ENCODE results near the gene FPR2. TPM values are rescaled to one million over a fixed set of nuclear protein-coding genes. Genes with fewer than 3 reads are reported as not detected.
"Not testable (repeated sequence)": the region's sequence is repeated elsewhere in the genome, so short reads cannot be mapped to it uniquely, and the experiment has no call there.

FPR2 gene
- total RNA-seq, 1 donor from 2014 or later: not detected

GRCh38 chr19:51806571-51806970 lies 45.6 kb downstream of the FPR2 start:
- peaks cover 65% of the 10 kb centered on the region for H3K9me3 Mint-ChIP-seq
- H3K27ac Mint-ChIP-seq; H3K27me3 Mint-ChIP-seq (ENCODE audit: insufficient read depth); DNase-seq (ENCODE audit: low spot score); H3K4me3 Mint-ChIP-seq; intact Hi-C loops (cut with micrococcal nuclease); H3K36me3 Mint-ChIP-seq (ENCODE audit: low read depth); H3K4me1 Mint-ChIP-seq (ENCODE audit: low read depth): not testable (repeated sequence)

- Mint-ChIP-seq H3K9me3 (peaks cover 65% of the 10 kb centered on the region), H3K27ac (no peak overlapping the region), H3K27me3 (ENCODE audit: insufficient read depth) (no peaks in the 10 kb centered on the region)
Observed at GRCh38 chr19:51807111-51807701, 46.2 kb downstream of the FPR2 start.

GRCh38 chr19:51807925-51808324 lies 46.9 kb downstream of the FPR2 start:
- Mint-ChIP-seq H3K27ac (no peak overlapping the region), H3K9me3 (peaks cover 68% of the 10 kb centered on the region), H3K27me3 (ENCODE audit: insufficient read depth) (no peaks in the 10 kb centered on the region), H3K4me3 (no peak overlapping the region), H3K36me3 (ENCODE audit: low read depth) (no peaks in the 10 kb centered on the region), H3K4me1 (ENCODE audit: low read depth) (no peaks in the 10 kb centered on the region)
- no peak for DNase-seq (ENCODE audit: low spot score)
- intact Hi-C loops (cut with micrococcal nuclease): no loop called here

More at GRCh38 chr19:51807111-51807701, 46.2 kb downstream of the FPR2 start:
- Mint-ChIP-seq H3K4me3 (no peak overlapping the region), H3K36me3 (ENCODE audit: low read depth) (no peaks in the 10 kb centered on the region), H3K4me1 (ENCODE audit: low read depth) (no peaks in the 10 kb centered on the region)
- intact Hi-C loops (cut with micrococcal nuclease): no loop called here
- DNase-seq (ENCODE audit: low spot score): no peak

GRCh38 chr19:51808333-51808986 lies 47.5 kb downstream of the FPR2 start:
- Mint-ChIP-seq H3K4me1 (ENCODE audit: low read depth) (no peaks in the 10 kb centered on the region), H3K27ac (no peak overlapping the region), H3K4me3 (no peak overlapping the region), H3K9me3 (peaks cover 65% of the 10 kb centered on the region), H3K36me3 (ENCODE audit: low read depth) (no peaks in the 10 kb centered on the region), H3K27me3 (ENCODE audit: insufficient read depth) (no peaks in the 10 kb centered on the region)
- DNase-seq (ENCODE audit: low spot score): no peak
- intact Hi-C loops (cut with micrococcal nuclease): no loop called here

- H3K9me3 Mint-ChIP-seq: peaks cover 68% of the 10 kb centered on the region
- H3K27me3 Mint-ChIP-seq (ENCODE audit: insufficient read depth): no peaks in the 10 kb centered on the region
- no peak overlapping the region for H3K27ac Mint-ChIP-seq
- no peak for DNase-seq (ENCODE audit: low spot score)
- no peaks in the 10 kb centered on the region for H3K36me3 Mint-ChIP-seq (ENCODE audit: low read depth)
- H3K4me3 Mint-ChIP-seq: no peak overlapping the region
- intact Hi-C loops (cut with micrococcal nuclease): no loop called here
- H3K4me1 Mint-ChIP-seq (ENCODE audit: low read depth): no peaks in the 10 kb centered on the region
Observed at GRCh38 chr19:51809787-51810186, 48.8 kb downstream of the FPR2 start.

GRCh38 chr19:51810223-51810622 lies 49.2 kb downstream of the FPR2 start:
- Mint-ChIP-seq H3K4me3 (no peak overlapping the region), H3K27me3 (ENCODE audit: insufficient read depth) (no peaks in the 10 kb centered on the region), H3K27ac (no peak overlapping the region), H3K4me1 (ENCODE audit: low read depth) (no peaks in the 10 kb centered on the region), H3K9me3 (peaks cover 64% of the 10 kb centered on the region), H3K36me3 (ENCODE audit: low read depth) (no peaks in the 10 kb centered on the region)
- no peak for DNase-seq (ENCODE audit: low spot score)
- intact Hi-C loops (cut with micrococcal nuclease): no loop called here

- H3K4me1 Mint-ChIP-seq (ENCODE audit: low read depth): no peaks in the 10 kb centered on the region
- H3K9me3 Mint-ChIP-seq: peaks cover 56% of the 10 kb centered on the region
- no peak overlapping the region for H3K27ac Mint-ChIP-seq
- no peak overlapping the region for H3K4me3 Mint-ChIP-seq
- intact Hi-C loops (cut with micrococcal nuclease): no loop called here
- no peaks in the 10 kb centered on the region for H3K27me3 Mint-ChIP-seq (ENCODE audit: insufficient read depth)
- no peaks in the 10 kb centered on the region for H3K36me3 Mint-ChIP-seq (ENCODE audit: low read depth)
- no peak for DNase-seq (ENCODE audit: low spot score)
Observed at GRCh38 chr19:51811344-51811743, 50.4 kb downstream of the FPR2 start.

GRCh38 chr19:51815043-51815442 lies 54.1 kb downstream of the FPR2 start:
- intact Hi-C loops (cut with micrococcal nuclease): no loop called here
- Mint-ChIP-seq H3K36me3 (ENCODE audit: low read depth) (no peaks in the 10 kb centered on the region), H3K27ac (no peak overlapping the region), H3K4me3 (no peak overlapping the region), H3K27me3 (ENCODE audit: insufficient read depth) (no peaks in the 10 kb centered on the region), H3K4me1 (ENCODE audit: low read depth) (no peaks in the 10 kb centered on the region), H3K9me3 (peaks cover 56% of the 10 kb centered on the region)
- DNase-seq (ENCODE audit: low spot score): no peak

- DNase-seq (ENCODE audit: low spot score): no peak
- H3K36me3 Mint-ChIP-seq (ENCODE audit: low read depth): no peaks in the 10 kb centered on the region
- H3K9me3 Mint-ChIP-seq: peaks cover 56% of the 10 kb centered on the region
- intact Hi-C loops (cut with micrococcal nuclease): no loop called here
- H3K4me1 Mint-ChIP-seq (ENCODE audit: low read depth): no peaks in the 10 kb centered on the region
- H3K27ac Mint-ChIP-seq: no peak overlapping the region
- no peak overlapping the region for H3K4me3 Mint-ChIP-seq
- H3K27me3 Mint-ChIP-seq (ENCODE audit: insufficient read depth): no peaks in the 10 kb centered on the region
Observed at GRCh38 chr19:51816711-51817110, 55.7 kb downstream of the FPR2 start.

- intact Hi-C loops (cut with micrococcal nuclease): no loop called here
- Mint-ChIP-seq H3K4me3 (no peak overlapping the region), H3K4me1 (ENCODE audit: low read depth) (no peaks in the 10 kb centered on the region), H3K9me3 (peaks cover 69% of the 10 kb centered on the region), H3K27ac (no peak overlapping the region), H3K27me3 (ENCODE audit: insufficient read depth) (no peaks in the 10 kb centered on the region), H3K36me3 (ENCODE audit: low read depth) (no peaks in the 10 kb centered on the region)
- DNase-seq (ENCODE audit: low spot score): no peak
Observed at GRCh38 chr19:51820011-51820410, 59.0 kb downstream of the FPR2 start.

Other genes with a start within 250 kb of the FPR2 start
- gene SIGLEC6, start 229.5 kb upstream of the FPR2 start, total RNA-seq: 0.98 and 1.6 TPM in 2 replicates
- gene ZNF175, start 189.9 kb upstream of the FPR2 start, total RNA-seq: 7.9 and 8.4 TPM in 2 replicates
- gene SIGLEC5, start 130.8 kb upstream of the FPR2 start, total RNA-seq: not detected in 2 replicates
- gene SIGLEC14, start 114.4 kb upstream of the FPR2 start, total RNA-seq: not detected in 2 replicates
- 6.8 and 8.9 TPM in 2 replicates for gene SPACA6, start 67.8 kb upstream of the FPR2 start, total RNA-seq
- not detected in 2 replicates for gene HAS1, start 37.2 kb upstream of the FPR2 start, total RNA-seq
- gene FPR1, start 9.3 kb upstream of the FPR2 start, total RNA-seq: not detected in 2 replicates
- gene FPR3, start 34.0 kb downstream of the FPR2 start, total RNA-seq: not detected in 2 replicates
- 4.4 and 6.3 TPM in 2 replicates for gene ZNF577, start 126.8 kb downstream of the FPR2 start, total RNA-seq
- gene ZNF649, start 143.8 kb downstream of the FPR2 start, total RNA-seq: 10.5 and 12.3 TPM in 2 replicates
- 3.1 and 3.8 TPM in 2 replicates for gene ZNF613, start 166.3 kb downstream of the FPR2 start, total RNA-seq
- 7.9 and 8.7 TPM in 2 replicates for gene ZNF350, start 225.7 kb downstream of the FPR2 start, total RNA-seq
- gene ZNF615, start 247.0 kb downstream of the FPR2 start, total RNA-seq: 6.4 and 6.9 TPM in 2 replicates

Data from activated T-helper 1 cell treated with anti-CD3 and anti-CD28 coated beads, Interleukin-12 subunit alpha, Interleukin-12 subunit beta, Interleukin-2, Interleukin-4 antibody, amounts not matched to agents 30 ng/mL and 10 ng/mL and 1 ng/mL, durations not matched to agents 14 hours and 24 hours and 36 hours (primary cell).